Measurements from ENCODE around the gene CDYL2.

- TF ChIP-seq SNAI2 (CRISPR knock-in tag; IDR thresholded peaks at IDR 0.05) (no peak), ZFP3 (CRISPR knock-in tag; IDR thresholded peaks at IDR 0.05) (no peak), OSR1 (CRISPR knock-in tag; IDR thresholded peaks at IDR 0.05) (no peak), GLIS3 (CRISPR knock-in tag; IDR thresholded peaks at IDR 0.05) (no peak), RARB (CRISPR knock-in tag; IDR thresholded peaks at IDR 0.05) (no peak), ESRRG (CRISPR knock-in tag; IDR thresholded peaks at IDR 0.05) (no peak), POU6F1 (CRISPR knock-in tag; IDR thresholded peaks at IDR 0.05; ENCODE audit: borderline replicate concordance, low read depth) (no peak), PPARA (CRISPR knock-in tag; IDR thresholded peaks at IDR 0.05; ENCODE audit: borderline replicate concordance) (no peak)
Measured at GRCh38 chr16:80743273-80743672, 61.1 kb downstream of the CDYL2 start.

Data from SK-N-SH treated with all-trans-retinoic acid at 6 μM for 48 hours (cell line).